Measurements from ENCODE around the gene CNTNAP4.

GRCh38 chr16:76511203-76511602, 234.0 kb downstream of the CNTNAP4 start:
- TF ChIP-seq, protein P1, sequence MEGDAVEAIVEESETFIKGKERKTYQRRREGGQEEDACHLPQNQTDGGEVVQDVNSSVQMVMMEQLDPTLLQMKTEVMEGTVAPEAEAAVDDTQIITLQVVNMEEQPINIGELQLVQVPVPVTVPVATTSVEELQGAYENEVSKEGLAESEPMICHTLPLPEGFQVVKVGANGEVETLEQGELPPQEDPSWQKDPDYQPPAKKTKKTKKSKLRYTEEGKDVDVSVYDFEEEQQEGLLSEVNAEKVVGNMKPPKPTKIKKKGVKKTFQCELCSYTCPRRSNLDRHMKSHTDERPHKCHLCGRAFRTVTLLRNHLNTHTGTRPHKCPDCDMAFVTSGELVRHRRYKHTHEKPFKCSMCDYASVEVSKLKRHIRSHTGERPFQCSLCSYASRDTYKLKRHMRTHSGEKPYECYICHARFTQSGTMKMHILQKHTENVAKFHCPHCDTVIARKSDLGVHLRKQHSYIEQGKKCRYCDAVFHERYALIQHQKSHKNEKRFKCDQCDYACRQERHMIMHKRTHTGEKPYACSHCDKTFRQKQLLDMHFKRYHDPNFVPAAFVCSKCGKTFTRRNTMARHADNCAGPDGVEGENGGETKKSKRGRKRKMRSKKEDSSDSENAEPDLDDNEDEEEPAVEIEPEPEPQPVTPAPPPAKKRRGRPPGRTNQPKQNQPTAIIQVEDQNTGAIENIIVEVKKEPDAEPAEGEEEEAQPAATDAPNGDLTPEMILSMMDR (conservative IDR thresholded peaks at IDR 0.05; ENCODE audit: low read depth, low read length): no peak
- TF ChIP-seq EZH2 (IDR thresholded peaks at IDR 0.05; ENCODE audit: low read length, unreplicated experiment): no peak
- TF ChIP-seq EZH2phosphoT487 (IDR thresholded peaks at IDR 0.05; ENCODE audit: borderline replicate concordance, low read length): no peak

Data from PC-3 (cell line).